Measurements from ENCODE around the gene ACTN1.

The ACTN1 gene

GRCh38 chr14:68884031-68885030 lies 94.8 kb downstream of the ACTN1 start:
- no peak for TF ChIP-seq CTCF (IDR thresholded peaks at IDR 0.05)

DNA sequence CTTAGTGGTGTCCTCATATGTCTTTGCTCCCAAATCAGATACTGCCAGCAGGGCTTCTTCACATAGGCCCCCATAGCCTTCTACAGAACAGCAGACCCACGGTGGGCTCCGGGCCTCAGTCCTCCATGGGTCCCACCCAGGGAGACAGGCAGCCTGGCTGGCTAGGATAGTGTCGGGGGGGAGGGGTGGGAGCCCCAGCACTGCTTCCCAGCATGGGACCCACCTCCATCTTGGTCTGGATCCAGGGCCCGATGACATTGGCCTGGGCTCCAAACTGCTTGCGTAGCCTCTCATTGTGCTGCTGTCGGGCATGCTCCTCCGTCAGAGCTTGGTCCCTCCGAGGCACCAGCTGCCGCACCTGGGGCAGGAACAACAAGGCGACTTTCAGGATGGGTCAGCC lies 96.9 kb downstream of the ACTN1 start:
- TF ChIP-seq CTCF (IDR thresholded peaks at IDR 0.05), result no peak

- TF ChIP-seq CTCF (IDR thresholded peaks at IDR 0.05), result no peak
Observed at GRCh38 chr14:68881396-68881795, 97.7 kb downstream of the ACTN1 start.

DNA sequence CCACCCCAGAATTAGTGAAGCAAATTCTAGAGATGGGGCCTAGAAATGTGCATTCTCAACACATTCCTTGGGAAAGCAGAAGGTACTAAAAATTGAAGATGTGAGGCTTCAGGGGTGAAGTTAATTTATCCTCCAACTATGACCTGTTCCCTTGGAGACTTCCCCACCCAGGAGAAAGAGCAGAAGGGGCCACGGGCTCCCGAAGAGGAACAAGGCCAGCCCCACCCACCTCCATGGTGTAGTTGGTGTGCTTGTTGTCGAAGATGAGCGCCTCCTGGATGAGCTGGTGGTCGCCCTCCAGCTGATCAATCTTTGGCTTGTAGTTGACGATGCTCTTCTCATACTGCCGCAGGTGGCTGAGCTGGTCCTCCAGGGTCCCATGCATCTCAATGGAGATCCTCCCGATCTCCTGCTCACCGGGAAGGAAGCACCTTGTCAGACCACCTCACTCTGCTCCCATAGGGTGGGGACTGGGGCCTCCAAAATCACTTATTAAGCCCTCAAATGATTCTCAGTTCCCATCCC lies 98.5 kb downstream of the ACTN1 start:
- TF ChIP-seq CTCF (IDR thresholded peaks at IDR 0.05), result no peak

- no peak for TF ChIP-seq CTCF (IDR thresholded peaks at IDR 0.05)
Observed at GRCh38 chr14:68879841-68880575, 99.1 kb downstream of the ACTN1 start.

GRCh38 chr14:68879321-68879781 lies 99.8 kb downstream of the ACTN1 start:
- no peak for TF ChIP-seq CTCF (IDR thresholded peaks at IDR 0.05)

GRCh38 chr14:68878908-68879307 lies 100.2 kb downstream of the ACTN1 start:
- TF ChIP-seq CTCF (IDR thresholded peaks at IDR 0.05), result no peak
